Activated T-cell treated with anti-CD3 and anti-CD28 coated beads for 48 hours (primary cell): ENCODE data around the gene MYO3B.
"Not testable (repeated sequence)": the region's sequence is repeated elsewhere in the genome, so short reads cannot be mapped to it uniquely, and the experiment has no call there.

Source experiments
- DNase-seq: peaks from one replicate; pipeline ENCODE4 v3.0.0-alpha.2; 2020; ENCODE audit warnings: low read depth

The MYO3B gene

GRCh38 chr2:170425281-170425751 lies 247.4 kb downstream of the MYO3B start:
- DNase-seq: no peak

- no peak for DNase-seq
Observed at GRCh38 chr2:170428868-170429267, 250.9 kb downstream of the MYO3B start.

GRCh38 chr2:170432823-170433222 lies 254.9 kb downstream of the MYO3B start:
- no peak for DNase-seq

GRCh38 chr2:170433448-170433847 lies 255.5 kb downstream of the MYO3B start:
- no peak for DNase-seq

GRCh38 chr2:170434396-170434795 lies 256.4 kb downstream of the MYO3B start:
- not testable (repeated sequence) for DNase-seq

- no peak for DNase-seq
Observed at GRCh38 chr2:170434900-170435621, 257.1 kb downstream of the MYO3B start.

GRCh38 chr2:170436077-170436943 lies 258.4 kb downstream of the MYO3B start:
- no peak for DNase-seq

- no peak for DNase-seq
Observed at GRCh38 chr2:170446078-170446477, 268.1 kb downstream of the MYO3B start.

- no peak for DNase-seq
Observed at GRCh38 chr2:170449034-170449433, 271.1 kb downstream of the MYO3B start.

- DNase-seq: no peak
Observed at GRCh38 chr2:170454471-170455372, 276.8 kb downstream of the MYO3B start.

GRCh38 chr2:170455617-170456426 lies 277.9 kb downstream of the MYO3B start:
- no peak for DNase-seq

- DNase-seq: no peak
Observed at GRCh38 chr2:170456914-170457313, 279.0 kb downstream of the MYO3B start.

GRCh38 chr2:170457742-170458141 lies 279.8 kb downstream of the MYO3B start:
- DNase-seq: no peak

- DNase-seq: no peak
Observed at GRCh38 chr2:170461889-170462288, 283.9 kb downstream of the MYO3B start.

- DNase-seq: no peak
Observed at GRCh38 chr2:170462433-170463205, 284.7 kb downstream of the MYO3B start.

GRCh38 chr2:170463206-170463537 lies 285.2 kb downstream of the MYO3B start:
- no peak for DNase-seq

- no peak for DNase-seq
Observed at GRCh38 chr2:170464268-170464667, 286.3 kb downstream of the MYO3B start.

- no peak for DNase-seq
Observed at GRCh38 chr2:170465241-170465640, 287.3 kb downstream of the MYO3B start.

GRCh38 chr2:170466632-170467031 lies 288.7 kb downstream of the MYO3B start:
- no peak for DNase-seq

GRCh38 chr2:170467568-170468422 lies 289.8 kb downstream of the MYO3B start:
- DNase-seq: no peak
